Stimulated activated effector memory CD8-positive, alpha-beta T cell treated with anti-CD3 and anti-CD28 coated beads, Interleukin-12 subunit alpha, Interleukin-12 subunit beta, amount 100 ng/mL, for 72 hours (primary cell): ENCODE results near the gene AFP.

Source experiments
- ATAC-seq: fragments of 150-1000 bp; cut with Tn5 transposase; 2 replicates; pipeline ENCODE4 v1.10.0; 2021
- DNase-seq, 2 donors: peaks; one replicate each; pipeline ENCODE4 v3.0.0; 2021 to 2022; ENCODE audit warnings: low spot score in 2 of 2
- H3K27ac Mint-ChIP-seq: one replicate; pipeline ENCODE4 v1.8.0; 2022; ENCODE audit warnings: mild to moderate bottlenecking, mixed read lengths
- H3K36me3 Mint-ChIP-seq: one replicate; pipeline ENCODE4 v1.8.0; 2022; ENCODE audit warnings: mild to moderate bottlenecking, mixed read lengths
- H3K4me1 Mint-ChIP-seq: one replicate; pipeline ENCODE4 v1.8.0; 2022; ENCODE audit warnings: mixed read lengths
- H3K4me3 Mint-ChIP-seq: one replicate; pipeline ENCODE4 v1.8.0; 2022; ENCODE audit warnings: mild to moderate bottlenecking, mixed read lengths
- H3K9me3 Mint-ChIP-seq: one replicate; pipeline ENCODE4 v1.8.0; 2022; ENCODE audit warnings: mixed read lengths

The AFP gene

DNA sequence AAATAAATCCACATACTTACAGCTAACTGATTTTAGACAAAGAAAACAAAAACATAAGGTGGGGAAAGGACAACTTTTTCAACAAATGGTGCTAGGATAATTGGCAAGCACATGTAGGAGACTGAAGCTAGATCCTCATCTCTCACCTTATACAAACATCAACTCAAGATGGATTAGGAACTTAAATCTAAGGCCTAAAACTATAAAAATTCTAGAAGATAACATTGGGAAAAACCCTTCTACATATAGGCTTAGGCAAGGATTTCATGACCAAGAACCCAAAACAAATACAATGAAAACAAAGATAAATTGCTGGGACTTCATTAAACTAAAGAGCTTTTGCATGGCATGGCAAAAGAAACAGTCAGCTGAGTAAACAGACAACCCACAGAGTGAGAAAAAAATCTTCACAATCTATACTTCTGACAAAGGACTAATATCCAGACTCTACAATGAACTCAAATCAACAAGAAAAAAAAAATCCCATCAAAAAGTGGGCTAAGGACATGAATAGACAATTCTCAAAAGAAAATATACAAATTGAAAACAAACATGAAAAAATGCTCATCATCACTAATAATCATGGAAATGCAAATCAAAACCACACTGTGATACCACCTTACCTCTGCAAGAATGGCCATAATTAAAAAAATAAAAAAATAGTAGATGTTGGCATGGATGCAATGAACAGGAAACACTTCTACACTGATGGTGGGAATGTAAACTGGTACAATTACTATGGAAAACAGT lies 14.1 kb upstream of the AFP start:
- no peaks in the 10 kb centered on the region for H3K9me3 Mint-ChIP-seq
- H3K4me1 Mint-ChIP-seq: no peaks in the 10 kb centered on the region
- DNase-seq (no peak), ATAC-seq (no peak)
- H3K4me3 Mint-ChIP-seq: no peak overlapping the region
- H3K36me3 Mint-ChIP-seq: no peaks in the 10 kb centered on the region
- H3K27ac Mint-ChIP-seq: no peak overlapping the region

DNA sequence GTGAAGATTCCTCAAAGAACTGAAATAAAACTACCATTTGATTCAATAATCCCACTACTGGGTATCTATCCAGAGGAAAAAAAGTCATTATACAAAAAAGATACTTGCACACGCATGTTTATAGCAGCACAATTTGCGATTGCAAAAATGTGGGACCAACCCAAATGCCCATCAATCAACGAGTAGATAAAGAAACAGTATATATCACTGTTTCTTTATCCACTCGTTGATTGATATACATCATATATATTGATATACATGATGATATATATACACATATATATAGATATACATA lies 13.6 kb upstream of the AFP start:
- no peak for DNase-seq
- H3K4me1 Mint-ChIP-seq: no peaks in the 10 kb centered on the region
- H3K9me3 Mint-ChIP-seq: no peaks in the 10 kb centered on the region
- no peak overlapping the region for H3K4me3 Mint-ChIP-seq
- H3K27ac Mint-ChIP-seq: no peak overlapping the region
- no peaks in the 10 kb centered on the region for H3K36me3 Mint-ChIP-seq
- no peak for ATAC-seq

DNA sequence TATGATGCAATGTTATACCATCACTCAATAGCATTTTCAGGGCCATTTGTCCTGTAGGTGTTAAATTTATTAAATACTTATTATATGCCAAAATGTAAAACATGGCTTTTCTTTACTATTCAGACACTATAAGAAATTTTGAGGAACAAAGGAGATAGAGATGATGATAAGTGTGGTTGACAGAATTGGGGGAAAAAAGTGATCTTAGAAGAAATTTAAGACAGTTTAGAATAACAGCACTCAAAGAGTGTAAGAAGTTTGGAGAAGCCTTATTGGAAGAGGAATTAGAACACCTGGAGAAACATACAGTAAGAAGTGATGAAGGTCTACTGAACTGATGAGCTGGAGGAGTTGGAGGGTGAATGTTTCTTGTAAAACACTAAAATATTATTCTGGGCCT lies 12.8 kb upstream of the AFP start:
- Mint-ChIP-seq H3K27ac (no peak overlapping the region), H3K9me3 (no peaks in the 10 kb centered on the region), H3K36me3 (no peaks in the 10 kb centered on the region), H3K4me1 (no peaks in the 10 kb centered on the region), H3K4me3 (no peak overlapping the region)
- ATAC-seq (no peak), DNase-seq (no peak)

DNA sequence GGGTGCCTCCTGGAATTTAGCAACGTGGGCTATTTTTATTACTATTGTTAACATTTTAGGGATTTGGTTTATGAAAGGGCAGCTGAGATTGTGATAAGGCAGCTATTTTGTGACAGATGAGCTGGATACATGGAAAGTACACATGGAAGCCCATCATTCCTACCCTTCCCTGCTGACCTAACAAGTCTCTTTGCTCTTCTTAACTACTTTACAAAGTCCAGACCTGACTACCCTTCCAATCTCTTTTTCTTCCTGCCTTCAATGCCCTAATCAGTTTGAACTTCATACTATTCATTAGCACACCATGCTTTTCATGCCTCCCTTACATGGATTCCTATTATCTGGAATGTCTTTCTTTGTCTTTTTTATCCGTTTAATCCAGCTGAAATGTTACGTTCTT lies 9.4 kb upstream of the AFP start:
- ATAC-seq (no peak), DNase-seq (no peak)
- no peak overlapping the region for H3K27ac Mint-ChIP-seq
- no peaks in the 10 kb centered on the region for H3K9me3 Mint-ChIP-seq
- no peaks in the 10 kb centered on the region for H3K4me1 Mint-ChIP-seq
- no peak overlapping the region for H3K4me3 Mint-ChIP-seq
- no peaks in the 10 kb centered on the region for H3K36me3 Mint-ChIP-seq

DNA sequence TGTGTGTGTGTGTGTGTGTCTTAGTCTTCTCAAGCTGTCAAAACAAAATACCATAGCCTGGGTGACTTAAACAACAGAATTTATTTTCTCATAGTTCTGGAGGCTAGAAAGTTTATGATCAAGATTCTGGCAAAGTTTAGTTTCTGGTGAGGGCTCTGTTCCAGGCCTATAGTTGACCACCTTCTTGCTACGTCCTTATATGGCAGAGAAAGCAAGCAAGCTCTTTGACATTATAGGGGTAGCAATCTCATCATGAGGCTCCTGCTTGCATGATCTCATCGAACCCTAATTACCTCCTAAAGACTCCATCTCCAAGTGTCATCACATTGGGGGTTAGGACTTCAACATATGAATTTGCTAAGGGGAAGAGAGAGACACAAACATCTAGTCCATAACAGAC lies 6.9 kb upstream of the AFP start:
- H3K27ac Mint-ChIP-seq: no peak overlapping the region
- no peaks in the 10 kb centered on the region for H3K9me3 Mint-ChIP-seq
- no peak for ATAC-seq
- no peaks in the 10 kb centered on the region for H3K36me3 Mint-ChIP-seq
- H3K4me3 Mint-ChIP-seq: no peak overlapping the region
- no peaks in the 10 kb centered on the region for H3K4me1 Mint-ChIP-seq
- DNase-seq: no peak

DNA sequence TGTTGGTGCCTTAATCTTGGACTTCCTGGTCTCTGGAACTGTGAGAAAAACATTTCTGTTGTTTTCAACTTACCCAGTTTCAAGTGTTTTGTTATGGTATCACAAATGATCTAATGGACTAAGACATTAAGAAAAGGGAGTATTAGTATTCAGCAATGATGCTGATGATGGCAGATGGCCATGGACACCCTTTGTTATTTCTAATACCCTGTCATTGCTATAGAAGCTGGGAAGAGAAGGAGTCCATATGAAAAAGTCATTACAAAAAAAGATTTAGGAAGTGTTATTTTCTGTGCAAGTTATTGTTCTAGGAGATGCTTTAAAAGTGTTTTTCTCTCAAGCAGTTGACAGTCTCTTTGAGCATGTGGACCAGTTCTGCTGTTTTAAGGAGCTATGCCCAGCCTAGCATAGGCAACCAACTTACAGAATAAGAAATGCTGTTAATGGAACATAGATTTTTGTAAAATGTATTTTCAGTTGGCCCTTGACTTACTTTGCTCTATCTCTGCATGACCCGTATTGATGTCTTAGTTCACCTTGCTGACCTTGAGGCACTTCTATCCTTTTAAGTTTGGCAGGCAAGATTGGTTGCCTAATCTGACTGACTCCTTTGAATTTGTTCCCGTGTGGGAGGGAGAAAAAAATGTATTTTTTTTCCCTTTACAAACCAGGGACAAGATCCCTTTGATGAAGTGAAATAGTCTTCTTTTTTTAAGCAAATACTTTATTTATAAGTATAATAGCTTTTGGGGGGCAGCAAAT lies 6.0 kb upstream of the AFP start:
- H3K27ac Mint-ChIP-seq: no peak overlapping the region
- H3K4me1 Mint-ChIP-seq: no peaks in the 10 kb centered on the region
- H3K36me3 Mint-ChIP-seq: no peaks in the 10 kb centered on the region
- H3K9me3 Mint-ChIP-seq: no peaks in the 10 kb centered on the region
- no peak overlapping the region for H3K4me3 Mint-ChIP-seq
- DNase-seq: no peak
- ATAC-seq: no peak

DNA sequence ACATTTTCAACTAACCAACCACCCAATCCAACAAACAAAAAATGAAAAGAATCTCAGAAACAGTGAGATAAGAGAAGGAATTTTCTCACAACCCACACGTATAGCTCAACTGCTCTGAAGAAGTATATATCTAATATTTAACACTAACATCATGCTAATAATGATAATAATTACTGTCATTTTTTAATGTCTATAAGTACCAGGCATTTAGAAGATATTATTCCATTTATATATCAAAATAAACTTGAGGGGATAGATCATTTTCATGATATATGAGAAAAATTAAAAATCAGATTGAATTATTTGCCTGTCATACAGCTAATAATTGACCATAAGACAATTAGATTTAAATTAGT lies 4.2 kb upstream of the AFP start:
- H3K27ac Mint-ChIP-seq: no peak overlapping the region
- H3K4me3 Mint-ChIP-seq: no peak overlapping the region
- H3K36me3 Mint-ChIP-seq: no peaks in the 10 kb centered on the region
- no peaks in the 10 kb centered on the region for H3K9me3 Mint-ChIP-seq
- ATAC-seq: no peak
- H3K4me1 Mint-ChIP-seq: no peaks in the 10 kb centered on the region
- no peak for DNase-seq

DNA sequence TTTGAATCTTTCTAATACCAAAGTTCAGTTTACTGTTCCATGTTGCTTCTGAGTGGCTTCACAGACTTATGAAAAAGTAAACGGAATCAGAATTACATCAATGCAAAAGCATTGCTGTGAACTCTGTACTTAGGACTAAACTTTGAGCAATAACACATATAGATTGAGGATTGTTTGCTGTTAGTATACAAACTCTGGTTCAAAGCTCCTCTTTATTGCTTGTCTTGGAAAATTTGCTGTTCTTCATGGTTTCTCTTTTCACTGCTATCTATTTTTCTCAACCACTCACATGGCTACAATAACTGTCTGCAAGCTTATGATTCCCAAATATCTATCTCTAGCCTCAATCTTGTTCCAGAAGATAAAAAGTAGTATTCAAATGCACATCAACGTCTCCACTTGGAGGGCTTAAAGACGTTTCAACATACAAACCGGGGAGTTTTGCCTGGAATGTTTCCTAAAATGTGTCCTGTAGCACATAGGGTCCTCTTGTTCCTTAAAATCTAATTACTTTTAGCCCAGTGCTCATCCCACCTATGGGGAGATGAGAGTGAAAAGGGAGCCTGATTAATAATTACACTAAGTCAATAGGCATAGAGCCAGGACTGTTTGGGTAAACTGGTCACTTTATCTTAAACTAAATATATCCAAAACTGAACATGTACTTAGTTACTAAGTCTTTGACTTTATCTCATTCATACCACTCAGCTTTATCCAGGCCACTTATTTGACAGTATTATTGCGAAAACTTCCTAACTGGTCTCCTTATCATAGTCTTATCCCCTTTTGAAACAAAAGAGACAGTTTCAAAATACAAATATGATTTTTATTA lies 3.6 kb upstream of the AFP start:
- DNase-seq (no peak), ATAC-seq (no peak)
- Mint-ChIP-seq H3K4me3 (no peak overlapping the region), H3K4me1 (no peaks in the 10 kb centered on the region), H3K27ac (no peak overlapping the region), H3K36me3 (no peaks in the 10 kb centered on the region), H3K9me3 (no peaks in the 10 kb centered on the region)

DNA sequence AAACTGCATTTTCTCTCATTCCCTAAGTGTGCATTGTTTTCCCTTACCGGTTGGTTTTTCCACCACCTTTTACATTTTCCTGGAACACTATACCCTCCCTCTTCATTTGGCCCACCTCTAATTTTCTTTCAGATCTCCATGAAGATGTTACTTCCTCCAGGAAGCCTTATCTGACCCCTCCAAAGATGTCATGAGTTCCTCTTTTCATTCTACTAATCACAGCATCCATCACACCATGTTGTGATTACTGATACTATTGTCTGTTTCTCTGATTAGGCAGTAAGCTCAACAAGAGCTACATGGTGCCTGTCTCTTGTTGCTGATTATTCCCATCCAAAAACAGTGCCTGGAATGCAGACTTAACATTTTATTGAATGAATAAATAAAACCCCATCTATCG lies 2.9 kb upstream of the AFP start:
- DNase-seq: no peak
- Mint-ChIP-seq H3K36me3 (no peaks in the 10 kb centered on the region), H3K27ac (no peak overlapping the region), H3K4me1 (no peaks in the 10 kb centered on the region), H3K9me3 (no peaks in the 10 kb centered on the region), H3K4me3 (no peak overlapping the region)
- ATAC-seq: no peak

DNA sequence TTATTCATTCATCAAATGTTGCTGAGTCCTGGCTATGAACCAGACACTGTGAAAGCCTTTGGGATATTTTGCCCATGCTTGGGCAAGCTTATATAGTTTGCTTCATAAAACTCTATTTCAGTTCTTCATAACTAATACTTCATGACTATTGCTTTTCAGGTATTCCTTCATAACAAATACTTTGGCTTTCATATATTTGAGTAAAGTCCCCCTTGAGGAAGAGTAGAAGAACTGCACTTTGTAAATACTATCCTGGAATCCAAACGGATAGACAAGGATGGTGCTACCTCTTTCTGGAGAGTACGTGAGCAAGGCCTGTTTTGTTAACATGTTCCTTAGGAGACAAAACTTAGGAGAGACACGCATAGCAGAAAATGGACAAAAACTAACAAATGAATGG lies 1.7 kb upstream of the AFP start:
- H3K4me1 Mint-ChIP-seq: no peaks in the 10 kb centered on the region
- no peak overlapping the region for H3K4me3 Mint-ChIP-seq
- H3K27ac Mint-ChIP-seq: no peak overlapping the region
- no peak for DNase-seq
- no peak for ATAC-seq
- H3K9me3 Mint-ChIP-seq: no peaks in the 10 kb centered on the region
- H3K36me3 Mint-ChIP-seq: no peaks in the 10 kb centered on the region

DNA sequence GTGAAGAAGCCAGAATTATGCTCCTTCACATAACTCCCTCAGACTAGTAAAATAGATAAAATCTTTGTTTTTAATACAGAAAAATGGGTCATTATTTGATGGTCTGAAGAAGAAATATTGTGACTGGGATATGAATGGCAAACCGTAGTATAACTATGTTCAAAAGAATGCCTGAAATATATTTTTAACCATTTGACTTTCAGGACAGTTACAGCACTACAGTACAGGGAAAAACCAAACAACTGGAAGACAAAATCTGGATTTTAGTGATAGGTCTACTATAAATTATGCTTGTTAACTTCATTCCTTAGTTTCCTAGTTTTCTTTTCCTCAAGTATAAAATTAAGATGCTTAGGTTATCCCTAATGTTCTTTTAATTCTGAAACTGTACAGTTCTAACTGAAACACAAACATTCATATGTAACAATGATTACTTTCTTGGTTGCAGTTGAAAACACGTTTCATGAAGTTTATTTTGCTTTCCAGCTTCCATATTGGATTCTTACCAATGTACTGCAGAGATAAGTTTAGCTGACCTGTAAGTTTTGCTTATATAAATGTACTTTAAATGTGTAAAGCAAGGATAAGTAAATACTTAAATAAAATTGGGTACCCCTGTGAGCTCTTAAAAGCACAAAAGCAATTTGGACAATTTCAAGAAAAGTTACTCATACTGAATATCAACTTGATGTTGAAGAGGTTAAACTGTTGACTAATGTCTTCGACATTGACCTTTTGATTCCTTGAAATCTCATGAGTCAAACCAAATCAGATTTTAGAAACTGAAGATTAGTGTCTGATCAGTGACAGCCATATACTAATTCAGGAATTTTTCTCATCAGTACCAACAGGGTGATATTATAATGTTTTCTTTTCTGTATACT lies 895 bp downstream of the AFP start:
- H3K4me3 Mint-ChIP-seq: no peak overlapping the region
- ATAC-seq (no peak), DNase-seq (no peak)
- H3K4me1 Mint-ChIP-seq: no peaks in the 10 kb centered on the region
- H3K36me3 Mint-ChIP-seq: no peaks in the 10 kb centered on the region
- no peak overlapping the region for H3K27ac Mint-ChIP-seq
- no peaks in the 10 kb centered on the region for H3K9me3 Mint-ChIP-seq

DNA sequence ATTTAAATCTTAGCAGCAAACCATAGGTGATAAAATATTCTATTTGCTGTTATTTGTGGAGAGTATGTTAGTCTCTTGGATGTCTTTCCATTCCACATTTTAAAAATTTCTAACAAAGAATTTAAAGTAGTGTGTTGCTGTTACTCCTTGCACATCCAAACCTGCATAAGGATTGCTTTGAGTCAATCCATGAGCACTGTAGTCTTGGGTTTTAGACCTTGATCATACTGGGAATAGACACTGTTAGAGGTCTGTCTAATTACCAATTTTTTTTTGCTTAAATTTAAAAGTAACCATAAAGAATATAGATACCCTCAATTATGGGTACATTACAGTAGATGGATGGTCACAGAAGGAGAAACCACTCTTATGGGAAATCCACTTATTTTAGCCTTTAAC lies 1.5 kb downstream of the AFP start:
- H3K4me3 Mint-ChIP-seq: no peak overlapping the region
- no peaks in the 10 kb centered on the region for H3K9me3 Mint-ChIP-seq
- ATAC-seq: no peak
- H3K36me3 Mint-ChIP-seq: no peaks in the 10 kb centered on the region
- H3K4me1 Mint-ChIP-seq: no peaks in the 10 kb centered on the region
- DNase-seq: no peak
- no peak overlapping the region for H3K27ac Mint-ChIP-seq

DNA sequence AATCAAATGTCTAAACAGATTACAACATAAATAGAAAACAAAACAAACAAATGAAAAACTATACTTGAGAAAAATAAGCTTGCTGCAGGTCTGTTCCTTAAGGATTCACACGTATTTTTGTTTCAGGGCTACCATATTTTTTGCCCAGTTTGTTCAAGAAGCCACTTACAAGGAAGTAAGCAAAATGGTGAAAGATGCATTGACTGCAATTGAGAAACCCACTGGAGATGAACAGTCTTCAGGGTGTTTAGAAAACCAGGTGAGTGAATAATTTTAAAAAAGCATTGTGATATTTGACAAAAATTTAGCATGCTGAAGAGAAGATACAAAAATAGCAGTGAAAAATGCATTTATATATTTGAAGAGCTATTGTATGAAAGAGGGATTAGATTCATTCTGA lies 2.0 kb downstream of the AFP start:
- no peaks in the 10 kb centered on the region for H3K9me3 Mint-ChIP-seq
- ATAC-seq: no peak
- H3K27ac Mint-ChIP-seq: no peak overlapping the region
- no peak overlapping the region for H3K4me3 Mint-ChIP-seq
- no peak for DNase-seq
- no peaks in the 10 kb centered on the region for H3K4me1 Mint-ChIP-seq
- H3K36me3 Mint-ChIP-seq: no peaks in the 10 kb centered on the region

DNA sequence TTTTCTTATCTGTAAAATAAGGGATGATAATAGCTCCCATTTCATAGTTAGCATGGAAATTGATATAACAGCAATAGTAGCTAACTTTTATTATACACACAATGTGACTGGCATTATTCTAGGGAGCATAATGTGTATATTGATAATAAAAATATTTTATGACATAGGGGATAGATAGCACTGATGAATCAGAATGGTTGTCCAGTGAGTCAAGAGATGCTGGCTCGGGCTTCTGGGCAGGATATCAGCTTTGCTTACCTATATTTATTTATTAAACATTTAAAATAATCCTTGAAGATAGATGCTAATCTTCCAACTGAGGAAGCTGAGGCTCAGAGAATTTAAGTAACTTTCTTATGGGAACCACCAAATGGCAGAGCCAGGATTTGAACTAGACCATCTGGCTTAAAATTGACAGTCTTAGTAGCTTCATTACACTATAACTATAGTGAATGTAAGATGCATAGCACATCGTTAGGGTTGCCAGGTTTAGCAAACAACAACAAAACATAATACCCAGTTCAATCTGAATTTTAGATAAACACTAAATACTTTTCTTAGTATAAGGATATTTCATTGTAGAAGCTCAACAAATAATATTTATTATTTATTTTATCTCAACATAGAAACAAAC lies 2.7 kb downstream of the AFP start:
- no peaks in the 10 kb centered on the region for H3K4me1 Mint-ChIP-seq
- no peak overlapping the region for H3K27ac Mint-ChIP-seq
- H3K9me3 Mint-ChIP-seq: no peaks in the 10 kb centered on the region
- no peak for DNase-seq
- no peak overlapping the region for H3K4me3 Mint-ChIP-seq
- H3K36me3 Mint-ChIP-seq: no peaks in the 10 kb centered on the region
- ATAC-seq: no peak

DNA sequence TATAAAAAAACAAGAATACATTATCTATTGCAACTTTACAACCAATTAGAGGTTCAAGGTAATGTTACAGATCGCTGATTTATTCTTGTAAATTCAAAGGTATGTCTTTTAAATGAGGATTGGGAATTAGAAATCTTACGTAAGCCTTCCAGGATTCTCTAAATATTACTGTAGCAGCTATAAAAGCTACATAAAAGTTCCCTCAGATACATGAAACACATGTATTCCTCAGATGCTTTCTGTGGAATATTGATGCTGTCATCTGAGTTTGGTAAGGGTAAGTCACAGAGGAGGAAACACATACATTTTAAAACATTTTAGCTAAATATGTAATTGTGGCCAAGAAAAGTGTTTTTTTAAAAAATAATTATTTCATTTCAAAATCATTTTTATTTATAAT lies 3.4 kb downstream of the AFP start:
- Mint-ChIP-seq H3K27ac (no peak overlapping the region), H3K4me1 (no peaks in the 10 kb centered on the region), H3K4me3 (no peak overlapping the region), H3K36me3 (no peaks in the 10 kb centered on the region), H3K9me3 (no peaks in the 10 kb centered on the region)
- no peak for DNase-seq
- no peak for ATAC-seq
